NB4 (cell line): ENCODE data around the gene KCNQ1.

Source experiments
- DNase-seq: peaks from one replicate; pipeline ENCODE4 v3.0.0; 2010; ENCODE audit warnings: low read depth
- H3K4me3 ChIP-seq: one replicate; pipeline ENCODE4 v1.5.1; 2011; ENCODE audit warnings: mild to moderate bottlenecking, low read depth, low read length, moderate library complexity
- CTCF ChIP-seq: IDR thresholded peaks from one replicate; pipeline ENCODE4 v1.5.1; 2012; ENCODE audit warnings: low read depth, low read length
- MAX ChIP-seq: IDR thresholded peaks from 2 replicates; pipeline ENCODE4 v1.6.1; 2011; ENCODE audit warnings: low read depth, low read length
- MYC ChIP-seq: IDR thresholded peaks from 2 replicates; pipeline ENCODE4 v1.6.1; 2011; ENCODE audit warnings: low read depth, low read length
- POLR2A ChIP-seq: IDR thresholded peaks from 2 replicates; pipeline ENCODE4 v1.6.1; 2011; ENCODE audit warnings: mild to moderate bottlenecking; ENCODE audit not compliant: insufficient read length; ENCODE audit errors: extremely low read depth

Gene KCNQ1

GRCh38 chr11:2549491-2549875 lies 104.7 kb downstream of the KCNQ1 start:
- H3K4me3 ChIP-seq = no peak overlapping the region
- TF ChIP-seq MAX = no peak
- no peak for TF ChIP-seq MYC
- no peak for TF ChIP-seq CTCF
- TF ChIP-seq POLR2A = no peak
- no peak for DNase-seq

- no peak for DNase-seq
- TF ChIP-seq CTCF = no peak
- TF ChIP-seq MAX = no peak
- no peak for TF ChIP-seq MYC
- TF ChIP-seq POLR2A = no peak
- no peak overlapping the region for H3K4me3 ChIP-seq
Measured at GRCh38 chr11:2549876-2550605, 105.2 kb downstream of the KCNQ1 start.

- H3K4me3 ChIP-seq = no peak overlapping the region
- DNase-seq = no peak
- TF ChIP-seq CTCF (no peak), MAX (no peak), POLR2A (no peak), MYC (no peak)
Measured at GRCh38 chr11:2550606-2550970, 105.8 kb downstream of the KCNQ1 start.

GRCh38 chr11:2551131-2551530 lies 106.3 kb downstream of the KCNQ1 start:
- TF ChIP-seq CTCF = no peak
- no peak overlapping the region for H3K4me3 ChIP-seq
- DNase-seq = no peak

GRCh38 chr11:2552210-2552609 lies 107.4 kb downstream of the KCNQ1 start:
- TF ChIP-seq CTCF (no peak), POLR2A (no peak), MYC (no peak), MAX (no peak)
- H3K4me3 ChIP-seq = no peak overlapping the region
- DNase-seq = no peak

GRCh38 chr11:2553198-2553597 lies 108.4 kb downstream of the KCNQ1 start:
- no peak overlapping the region for H3K4me3 ChIP-seq
- no peak for DNase-seq
- TF ChIP-seq MYC = no peak
- TF ChIP-seq CTCF = no peak
- no peak for TF ChIP-seq MAX
- no peak for TF ChIP-seq POLR2A
